Psoas muscle (tissue), 8 donors: ENCODE data around the gene MID2. TPM values are rescaled to one million over a fixed set of nuclear protein-coding genes. Genes with fewer than 3 reads are reported as not detected.

Experiments used
- ATAC-seq, 4 donors: fragments of 200-7000 bp; cut with Tn5 transposase; one replicate each; pipeline ENCODE4 v1.9.1; 2020; ENCODE audit warnings: moderate library complexity in 3 of 4, mild to moderate bottlenecking in 2 of 4
- DNase-seq, 2 donors: peaks; one replicate each; pipeline ENCODE4 v3.0.0-alpha.2; 2020
- H3K27ac ChIP-seq: fragments of 200-600 bp; one replicate; pipeline ENCODE4 v1.8.0; 2022
- H3K27me3 ChIP-seq, 3 donors: fragments of 200-600 bp in 1 of 3; one replicate each; pipeline versions ENCODE4 v1.6.1 to v1.8.0; 2013 to 2022; ENCODE audit warnings: low read length in 2 of 3, mild to moderate bottlenecking in 2 of 3, moderate library complexity in 1 of 3; ENCODE audit not compliant: insufficient read depth in 3 of 3
- H3K36me3 ChIP-seq, 2 donors: fragments of 200-600 bp in 1 of 2; one replicate each; pipeline versions ENCODE4 v1.6.1 to v1.8.0; 2013 to 2022; ENCODE audit warnings: low read depth in 1 of 2, mild to moderate bottlenecking in 1 of 2, moderate library complexity in 1 of 2; ENCODE audit not compliant: insufficient read depth in 1 of 2
- H3K4me1 ChIP-seq: fragments of 200-600 bp; one replicate; pipeline ENCODE4 v1.8.0; 2022
- H3K4me3 ChIP-seq: fragments of 200-600 bp; one replicate; pipeline ENCODE4 v1.8.0; 2022; ENCODE audit warnings: mild to moderate bottlenecking
- H3K9me3 ChIP-seq: fragments of 200-600 bp; one replicate; pipeline ENCODE4 v1.8.0; 2022
- CTCF ChIP-seq: fragments of 200-600 bp; IDR thresholded peaks from one replicate; pipeline ENCODE4 v1.8.0; 2022; ENCODE audit warnings: antibody characterized with exemption
- WGBS, 3 donors: extraction: QIAGEN DNeasy Blood & Tissue Kit; methylation state at CpG; one replicate each; pipeline versions ENCODE4 v1.1.6 to v1.1.7; 2013; 5-methylcytosine and 5-hydroxymethylcytosine counted together
- intact Hi-C, 2 donors: fragments of 100-400 bp; cut with DNase I; formaldehyde crosslinking; loops; one replicate each; pipeline versions ENCODE4 v1.11.0 to v1.14.2; 2022
- polyA plus RNA-seq, 3 donors: library from polyadenylated mRNA; stranded (reverse); fragments of 200-250 nt; gene quantifications; one replicate each; pipeline ENCODE4 v1.2.3, GENCODE V29; 2013
- total RNA-seq, 4 donors: library from RNA; stranded (reverse); fragmentation: NEBNext Ultra II Directional in 2 of 4; extraction: Animal tissue kit (Norgen Biotek cat#: 25700) in 2 of 4; gene quantifications; one replicate each; pipeline versions ENCODE4 v1.2.1 to v1.2.4, GENCODE V29; 2021 to 2023
- donor health status: healthy with polysubstance abuse.
- donor health status: DM: no; HTN: no; CAD: no; lungs with moderate emphysema.
- donor health status: Bipolar disorder and iron deficiency.
- donor health status: healthy.
- donor health status: DM: yes; HTN: yes; CAD: no.
- donor health status: DM: no; HTN: no; CAD: no.
- donor health status: DM: no; HTN: no; CAD: no.
- donor health status: DM: yes; HTN: yes; CAD: no.

Gene MID2
- total and polyA plus RNA-seq, 7 donors: 4.8 to 21.6 (median 18.6) TPM

- H3K36me3 ChIP-seq: no peaks in the 10 kb centered on the region
- no peak for TF ChIP-seq CTCF
- intact Hi-C loops: no loop called here
- no peaks in the 10 kb centered on the region for H3K4me1 ChIP-seq
- peaks cover 4% of the 10 kb centered on the region for H3K9me3 ChIP-seq
- 33 to 37% (median 33%) methylated on average over 5 of the region's 5 CpGs for WGBS, 3 donors
- peaks cover 0 to 9% (median 0%) of the 10 kb centered on the region in 3 donors for H3K27me3 ChIP-seq
- DNase-seq (no peak), ATAC-seq (no peak)
- H3K4me3 ChIP-seq: no peak overlapping the region
- no peak overlapping the region for H3K27ac ChIP-seq
Observed at GRCh38 chrX:107878106-107878505, 52.4 kb downstream of the MID2 start.

GRCh38 chrX:107880054-107880610, 54.5 kb downstream of the MID2 start:
- ATAC-seq: peak; percentile 49 to 92 (median 76)
- no peak overlapping the region for H3K4me3 ChIP-seq
- H3K9me3 ChIP-seq: peaks cover 4% of the 10 kb centered on the region
- intact Hi-C loops: no loop called here
- H3K36me3 ChIP-seq: no peaks in the 10 kb centered on the region
- H3K4me1 ChIP-seq: no peaks in the 10 kb centered on the region
- TF ChIP-seq CTCF: no peak
- no peak for DNase-seq
- 29 to 58% (median 34%) methylated on average over 5 of the region's 5 CpGs for WGBS, 3 donors
- no peaks in the 10 kb centered on the region for H3K27me3 ChIP-seq
- H3K27ac ChIP-seq: no peak overlapping the region

- H3K4me1 ChIP-seq: no peaks in the 10 kb centered on the region
- H3K36me3 ChIP-seq: no peaks in the 10 kb centered on the region
- intact Hi-C loops: loop anchor here (5.0 kb wide), 2 partner anchors 117 to 237 kb away; partner anchors contain the start of genes NCBP2L (in 1 of the 2) and TSC22D3 (in 1 of the 2)
- H3K4me3 ChIP-seq: no peak overlapping the region
- no peak overlapping the region for H3K27ac ChIP-seq
- peak; percentile 73 for TF ChIP-seq CTCF
- ATAC-seq: peak; percentile 69 to 89 (median 77)
- H3K27me3 ChIP-seq: peaks cover 0 to 18% (median 0%) of the 10 kb centered on the region in 3 donors
- no peak for DNase-seq
- 11 to 17% (median 14%) methylated on average over 4 of the region's 4 CpGs for WGBS, 3 donors
- H3K9me3 ChIP-seq: no peaks in the 10 kb centered on the region
Observed at GRCh38 chrX:107894038-107894437, 68.4 kb downstream of the MID2 start.

GRCh38 chrX:107902721-107903120, 77.1 kb downstream of the MID2 start:
- peaks cover 0 to 37% of the 10 kb centered on the region in 2 donors for H3K36me3 ChIP-seq
- peaks cover 0 to 14% (median 0%) of the 10 kb centered on the region in 3 donors for H3K27me3 ChIP-seq
- ATAC-seq (no peak), DNase-seq (no peak)
- H3K4me3 ChIP-seq: no peak overlapping the region
- WGBS, 3 donors: 75 to 97% (median 89%) methylated on average over 6 of the region's 6 CpGs
- H3K27ac ChIP-seq: no peak overlapping the region
- TF ChIP-seq CTCF: no peak
- intact Hi-C loops: no loop called here
- H3K9me3 ChIP-seq: no peaks in the 10 kb centered on the region
- no peaks in the 10 kb centered on the region for H3K4me1 ChIP-seq

GRCh38 chrX:107905366-107905765, 79.7 kb downstream of the MID2 start:
- H3K4me1 ChIP-seq: no peaks in the 10 kb centered on the region
- peaks cover 0 to 5% (median 0%) of the 10 kb centered on the region in 3 donors for H3K27me3 ChIP-seq
- no peaks in the 10 kb centered on the region for H3K9me3 ChIP-seq
- intact Hi-C loops: no loop called here
- WGBS, 3 donors: 66 to 83% (median 82%) methylated on average over 3 of the region's 3 CpGs
- no peak for DNase-seq
- no peak overlapping the region for H3K4me3 ChIP-seq
- no peak for TF ChIP-seq CTCF
- no peak for ATAC-seq
- no peak overlapping the region for H3K27ac ChIP-seq
- H3K36me3 ChIP-seq: peaks cover 0 to 39% of the 10 kb centered on the region in 2 donors
